ENCODE results near the gene RAET1G. TPM values are rescaled to one million over a fixed set of nuclear protein-coding genes. Genes with fewer than 3 reads are reported as not detected.
A peak's percentile ranks its signal among the peaks of the same experiment; 100 is the strongest.

The RAET1G gene
- total and polyA plus RNA-seq, 9 of the 15 experiments (the other 6 are each of a cell fraction or from before 2014, with no cell fraction given) = 0.11 TPM; not detected in 8

GRCh38 chr6:149963462-149964307 lies 40.8 kb upstream of the RAET1G start, which contains the start of gene ULBP1 (continued):
- no peak for TF ChIP-seq KDM1A (IDR thresholded peaks at IDR 0.05)
- TF ChIP-seq, protein P1, sequence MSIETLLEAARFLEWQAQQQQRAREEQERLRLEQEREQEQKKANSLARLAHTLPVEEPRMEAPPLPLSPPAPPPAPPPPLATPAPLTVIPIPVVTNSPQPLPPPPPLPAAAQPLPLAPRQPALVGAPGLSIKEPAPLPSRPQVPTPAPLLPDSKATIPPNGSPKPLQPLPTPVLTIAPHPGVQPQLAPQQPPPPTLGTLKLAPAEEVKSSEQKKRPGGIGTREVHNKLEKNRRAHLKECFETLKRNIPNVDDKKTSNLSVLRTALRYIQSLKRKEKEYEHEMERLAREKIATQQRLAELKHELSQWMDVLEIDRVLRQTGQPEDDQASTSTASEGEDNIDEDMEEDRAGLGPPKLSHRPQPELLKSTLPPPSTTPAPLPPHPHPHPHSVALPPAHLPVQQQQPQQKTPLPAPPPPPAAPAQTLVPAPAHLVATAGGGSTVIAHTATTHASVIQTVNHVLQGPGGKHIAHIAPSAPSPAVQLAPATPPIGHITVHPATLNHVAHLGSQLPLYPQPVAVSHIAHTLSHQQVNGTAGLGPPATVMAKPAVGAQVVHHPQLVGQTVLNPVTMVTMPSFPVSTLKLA (conservative IDR thresholded peaks at IDR 0.05) = peak; percentile 93 to 95
- TF ChIP-seq SIRT6 (IDR thresholded peaks at IDR 0.05; ENCODE audit: low read depth, low read length) = no peak
- TF ChIP-seq ARID1B (IDR thresholded peaks at IDR 0.05) = peak; percentile 60
- TF ChIP-seq ZNF212 (CRISPR knock-in tag; IDR thresholded peaks at IDR 0.05) = no peak
- peak; percentile 97 for TF ChIP-seq ATF7 (IDR thresholded peaks at IDR 0.05)
- no peak for TF ChIP-seq ZNF124 (CRISPR knock-in tag; IDR thresholded peaks at IDR 0.05)
- TF ChIP-seq, protein P2, sequence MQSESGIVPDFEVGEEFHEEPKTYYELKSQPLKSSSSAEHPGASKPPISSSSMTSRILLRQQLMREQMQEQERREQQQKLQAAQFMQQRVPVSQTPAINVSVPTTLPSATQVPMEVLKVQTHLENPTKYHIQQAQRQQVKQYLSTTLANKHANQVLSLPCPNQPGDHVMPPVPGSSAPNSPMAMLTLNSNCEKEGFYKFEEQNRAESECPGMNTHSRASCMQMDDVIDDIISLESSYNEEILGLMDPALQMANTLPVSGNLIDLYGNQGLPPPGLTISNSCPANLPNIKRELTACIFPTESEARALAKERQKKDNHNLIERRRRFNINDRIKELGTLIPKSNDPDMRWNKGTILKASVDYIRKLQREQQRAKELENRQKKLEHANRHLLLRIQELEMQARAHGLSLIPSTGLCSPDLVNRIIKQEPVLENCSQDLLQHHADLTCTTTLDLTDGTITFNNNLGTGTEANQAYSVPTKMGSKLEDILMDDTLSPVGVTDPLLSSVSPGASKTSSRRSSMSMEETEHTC (IDR thresholded peaks at IDR 0.05) = no peak
- no peak for TF ChIP-seq PTRF (tag; IDR thresholded peaks at IDR 0.05)
- no peak for TF ChIP-seq ZNF717 (CRISPR knock-in tag; IDR thresholded peaks at IDR 0.05)
- peak; percentile 41; the same call in 1 of the 2 replicates for TF ChIP-seq TRIM28 (IDR thresholded peaks at IDR 0.05)
- 0 out of 2 replicates have a peak, but pooled peaks have one; percentile 39 for TF ChIP-seq ZBTB17 (CRISPR knock-in tag; IDR thresholded peaks at IDR 0.05)
- TF ChIP-seq TOE1 (IDR thresholded peaks at IDR 0.05; ENCODE audit: borderline replicate concordance) = peak; percentile 88
- no peak for TF ChIP-seq TOE1 (CRISPR knock-in tag; IDR thresholded peaks at IDR 0.05; ENCODE audit: borderline replicate concordance, low read depth)
- TF ChIP-seq WHSC1 (IDR thresholded peaks at IDR 0.05; ENCODE audit: low read length) = no peak
- TF ChIP-seq POLR2AphosphoS5 (IDR thresholded peaks at IDR 0.05; ENCODE audit: control insufficient read depth, insufficient read depth, low read depth, low read length) = no peak
- no peak for TF ChIP-seq CBFA2T3 (IDR thresholded peaks at IDR 0.05)
- TF ChIP-seq, protein P3, sequence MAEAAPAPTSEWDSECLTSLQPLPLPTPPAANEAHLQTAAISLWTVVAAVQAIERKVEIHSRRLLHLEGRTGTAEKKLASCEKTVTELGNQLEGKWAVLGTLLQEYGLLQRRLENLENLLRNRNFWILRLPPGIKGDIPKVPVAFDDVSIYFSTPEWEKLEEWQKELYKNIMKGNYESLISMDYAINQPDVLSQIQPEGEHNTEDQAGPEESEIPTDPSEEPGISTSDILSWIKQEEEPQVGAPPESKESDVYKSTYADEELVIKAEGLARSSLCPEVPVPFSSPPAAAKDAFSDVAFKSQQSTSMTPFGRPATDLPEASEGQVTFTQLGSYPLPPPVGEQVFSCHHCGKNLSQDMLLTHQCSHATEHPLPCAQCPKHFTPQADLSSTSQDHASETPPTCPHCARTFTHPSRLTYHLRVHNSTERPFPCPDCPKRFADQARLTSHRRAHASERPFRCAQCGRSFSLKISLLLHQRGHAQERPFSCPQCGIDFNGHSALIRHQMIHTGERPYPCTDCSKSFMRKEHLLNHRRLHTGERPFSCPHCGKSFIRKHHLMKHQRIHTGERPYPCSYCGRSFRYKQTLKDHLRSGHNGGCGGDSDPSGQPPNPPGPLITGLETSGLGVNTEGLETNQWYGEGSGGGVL (CRISPR knock-in tag; IDR thresholded peaks at IDR 0.05) = no peak
- TF ChIP-seq SPI1 (IDR thresholded peaks at IDR 0.05; ENCODE audit: borderline replicate concordance, low read depth, low read length) = peak; percentile 87
- TF ChIP-seq MTA1 (IDR thresholded peaks at IDR 0.05; ENCODE audit: borderline replicate concordance) = peak; percentile 90
- no peak for TF ChIP-seq BRF1 (IDR thresholded peaks at IDR 0.05; ENCODE audit: borderline replicate concordance, extremely low read depth, insufficient read length)
- TF ChIP-seq ESRRB (CRISPR knock-in tag; IDR thresholded peaks at IDR 0.05; ENCODE audit: borderline replicate concordance) = no peak
- TF ChIP-seq ZNF655 (CRISPR knock-in tag; IDR thresholded peaks at IDR 0.05) = no peak
- TF ChIP-seq CAMTA2 (CRISPR knock-in tag; conservative IDR thresholded peaks at IDR 0.05) = no peak
- TF ChIP-seq KHSRP (IDR thresholded peaks at IDR 0.05) = no peak
